Stimulated activated CD8-positive, alpha-beta memory T cell treated with anti-CD3 and anti-CD28 coated beads, Interleukin-15, amount 100 ng/mL, for 1 hour (primary cell): ENCODE measurements around the gene ATP1B1.
"Not testable (repeated sequence)": the region's sequence is repeated elsewhere in the genome, so short reads cannot be mapped to it uniquely, and the experiment has no call there.

Experiments used
- DNase-seq: peaks from one replicate; pipeline ENCODE4 v3.0.0-alpha.2; 2020; ENCODE audit warnings: low read depth

The ATP1B1 gene

GRCh38 chr1:169117014-169117413, 10.5 kb downstream of the ATP1B1 start:
- DNase-seq, result no peak

DNA sequence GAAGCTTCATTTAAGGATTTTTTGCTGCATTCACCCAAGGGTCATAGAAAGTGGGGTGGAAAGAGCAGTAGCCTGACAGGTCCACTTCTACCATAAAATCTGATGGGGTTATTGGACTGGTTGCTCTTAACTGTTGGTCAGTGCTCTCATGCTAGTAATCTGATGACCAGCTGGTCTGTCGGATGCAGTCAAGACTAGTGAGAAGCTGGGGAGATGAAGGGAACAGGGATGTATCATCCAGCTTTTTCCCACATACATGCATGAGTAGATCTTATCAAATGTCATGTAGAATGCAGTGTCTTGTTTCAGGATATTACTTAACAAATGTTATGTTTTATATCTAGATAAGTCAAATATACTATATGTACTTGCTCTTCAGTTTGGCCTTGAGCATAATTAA, 11.1 kb downstream of the ATP1B1 start:
- no peak for DNase-seq

- DNase-seq, result no peak
These were observed 11.7 kb downstream of the ATP1B1 start for GRCh38 chr1:169118227-169118626.

- no peak for DNase-seq
These were observed 12.9 kb downstream of the ATP1B1 start for GRCh38 chr1:169119405-169119804.

DNA sequence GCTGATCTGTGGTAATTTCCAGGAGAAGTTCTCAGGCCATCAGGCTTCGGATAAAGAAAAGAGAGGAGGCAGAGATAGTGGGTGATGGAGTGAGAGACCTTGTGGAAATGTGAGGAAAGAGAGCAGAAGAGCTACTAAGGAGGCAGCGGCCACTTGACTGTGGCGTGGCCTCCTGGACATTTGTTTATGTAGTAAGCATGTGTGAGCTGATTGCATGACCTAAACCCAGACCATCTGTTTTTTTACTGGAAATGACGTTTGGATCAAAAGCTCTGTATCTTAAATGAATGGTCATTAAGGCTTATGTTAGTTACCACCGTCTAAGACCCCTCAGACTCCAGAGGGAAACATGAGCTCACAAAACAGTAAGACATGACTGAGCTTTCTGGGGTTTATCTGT, 13.6 kb downstream of the ATP1B1 start:
- no peak for DNase-seq

DNA sequence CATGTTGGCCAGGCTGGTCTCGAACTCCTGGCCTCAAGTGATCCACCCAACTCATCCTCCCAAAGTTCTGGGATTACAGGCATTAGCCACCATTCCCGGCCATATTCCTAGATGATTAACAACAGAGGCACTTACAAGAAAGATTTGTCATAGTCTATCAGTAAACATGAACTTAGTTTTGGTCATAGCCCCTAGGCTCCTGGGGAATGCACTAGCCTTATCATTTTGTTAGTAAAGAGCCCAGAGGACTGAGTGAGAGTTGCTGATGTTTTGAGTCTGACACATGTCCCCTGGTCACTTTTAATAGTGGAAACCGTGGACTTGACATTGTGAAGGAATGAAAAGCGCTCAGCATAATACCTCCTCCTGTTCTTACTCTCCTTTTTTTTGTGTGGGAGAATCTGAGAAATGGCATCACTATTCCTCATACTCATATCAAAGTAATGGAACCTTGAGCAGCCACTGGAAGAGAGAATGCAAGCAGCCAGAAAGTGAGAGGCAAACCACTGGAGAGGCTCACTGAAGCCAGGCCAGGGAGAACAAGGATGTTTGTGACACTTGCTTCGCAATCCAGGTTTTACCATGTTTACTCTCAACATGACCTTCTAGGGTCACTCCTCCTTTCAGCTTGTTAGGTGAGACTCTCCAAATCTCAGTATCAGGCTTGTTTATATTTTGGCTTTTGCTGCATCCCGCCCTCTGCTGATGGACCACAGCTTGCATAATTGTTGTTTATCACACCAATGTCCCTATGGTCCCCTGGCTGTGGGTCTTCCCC, 14.8 kb downstream of the ATP1B1 start:
- DNase-seq, result no peak

DNA sequence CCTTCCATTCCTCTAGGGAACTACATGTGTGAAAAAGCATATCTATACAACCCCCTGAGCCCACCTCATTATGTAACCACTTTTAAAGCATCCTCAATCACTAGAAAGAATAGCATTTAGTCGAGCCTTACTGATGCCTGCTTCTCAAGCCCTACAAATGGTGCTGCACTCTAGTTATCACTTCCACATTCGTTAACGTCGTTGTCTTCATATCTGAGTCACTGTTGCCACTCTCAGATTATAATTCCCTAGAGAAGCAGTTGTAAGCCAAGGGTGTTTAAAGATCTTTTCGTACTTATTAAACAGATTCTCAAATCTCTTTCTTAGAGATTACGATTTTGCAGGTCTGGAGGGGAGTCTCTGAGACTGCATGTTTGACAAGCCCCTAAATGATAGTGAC, 16.5 kb downstream of the ATP1B1 start:
- no peak for DNase-seq

- no peak for DNase-seq
These were observed 18.0 kb downstream of the ATP1B1 start for GRCh38 chr1:169124459-169124858.

GRCh38 chr1:169125597-169125996, 19.1 kb downstream of the ATP1B1 start:
- not testable (repeated sequence) for DNase-seq

DNA sequence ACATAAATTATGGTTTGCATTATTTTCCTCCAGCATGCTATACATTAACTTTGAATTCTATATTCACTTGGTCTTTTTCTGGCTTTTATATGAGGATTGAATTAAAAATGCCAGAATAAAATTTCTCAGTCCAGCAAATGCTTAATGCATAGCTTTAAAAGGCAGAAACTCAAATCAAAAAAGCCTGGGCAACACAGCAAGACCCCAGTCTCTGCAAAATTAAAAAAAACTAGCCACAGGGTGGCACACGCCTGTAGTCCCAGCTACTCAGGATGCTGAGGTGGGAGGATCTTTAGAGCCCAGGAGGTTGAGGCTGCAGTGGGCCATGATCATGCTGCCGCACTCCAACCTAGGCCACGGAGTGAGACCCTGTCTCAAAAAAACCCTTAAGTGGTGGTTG, 19.8 kb downstream of the ATP1B1 start:
- no peak for DNase-seq

GRCh38 chr1:169127305-169127704, 20.8 kb downstream of the ATP1B1 start:
- DNase-seq, result no peak

GRCh38 chr1:169128562-169128961, 22.1 kb downstream of the ATP1B1 start:
- no peak for DNase-seq

GRCh38 chr1:169129109-169129784, 22.8 kb downstream of the ATP1B1 start:
- no peak for DNase-seq

DNA sequence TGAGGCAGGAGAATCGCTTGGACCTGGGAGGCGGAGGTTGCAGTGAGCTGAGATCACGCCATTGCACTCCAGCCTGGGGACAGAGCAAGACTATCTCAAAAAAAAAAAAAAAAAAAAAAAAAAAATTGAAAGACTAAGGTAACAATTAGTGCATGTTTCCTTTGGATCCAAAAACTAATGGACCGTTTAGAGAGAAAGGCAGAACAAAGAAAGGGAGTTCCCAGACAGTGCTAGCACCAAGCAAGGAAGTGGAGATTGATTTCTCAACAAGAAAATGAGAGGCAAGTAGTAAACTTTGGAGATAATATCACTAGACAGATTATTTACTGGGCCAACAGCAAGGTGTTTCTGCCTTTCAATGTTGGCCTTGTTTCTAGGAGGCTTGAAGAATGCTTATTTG, 24.2 kb downstream of the ATP1B1 start:
- no peak for DNase-seq

DNA sequence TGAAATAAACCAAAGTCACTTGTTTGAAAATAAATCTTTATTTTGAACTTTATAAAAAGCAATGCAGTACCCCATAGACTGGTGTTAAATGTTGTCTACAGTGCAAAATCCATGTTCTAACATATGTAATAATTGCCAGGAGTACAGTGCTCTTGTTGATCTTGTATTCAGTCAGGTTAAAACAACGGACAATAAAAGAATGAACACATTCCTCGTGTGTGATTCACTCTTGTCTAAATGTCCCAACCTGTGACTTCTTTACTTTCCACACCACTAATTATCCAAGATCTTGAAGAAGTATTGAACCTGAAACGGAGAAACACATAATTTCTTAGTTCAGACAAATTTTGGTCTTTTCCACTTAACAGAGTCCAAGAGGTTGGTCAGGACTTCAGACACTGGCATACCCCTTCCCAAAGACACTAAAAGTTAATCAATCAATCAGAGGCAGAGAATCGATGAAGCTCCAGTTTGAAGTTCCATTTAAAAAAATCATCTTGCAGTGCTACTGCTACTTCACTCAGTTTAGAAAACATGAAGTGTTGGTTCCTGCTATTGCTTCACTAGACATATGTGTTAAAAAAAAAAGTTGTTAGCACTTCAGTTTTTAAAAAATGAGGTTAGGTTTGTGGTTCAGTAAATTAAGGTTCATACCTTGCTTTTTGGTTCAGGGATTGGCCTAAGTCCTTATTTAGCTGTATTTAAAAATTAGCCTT, 26.2 kb downstream of the ATP1B1 start:
- DNase-seq, result no peak

DNA sequence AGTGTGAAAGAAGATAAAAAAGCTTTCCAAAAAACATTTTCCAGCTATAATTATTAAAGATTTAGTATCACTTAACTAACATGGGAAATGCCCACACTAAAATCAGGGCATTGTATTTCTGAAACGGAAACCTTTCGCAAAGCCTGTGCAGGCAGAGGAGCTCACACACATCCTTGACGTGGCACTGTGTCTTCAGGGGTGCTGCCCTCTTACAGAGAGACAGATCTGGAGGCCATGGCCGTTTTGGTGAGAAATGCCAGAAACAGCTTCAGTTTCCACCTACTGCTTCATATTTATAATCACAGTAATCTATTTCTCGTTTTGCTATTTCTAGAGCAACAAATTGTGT, 26.7 kb downstream of the ATP1B1 start:
- no peak for DNase-seq

GRCh38 chr1:169133801-169134502, 27.5 kb downstream of the ATP1B1 start:
- no peak for DNase-seq

DNA sequence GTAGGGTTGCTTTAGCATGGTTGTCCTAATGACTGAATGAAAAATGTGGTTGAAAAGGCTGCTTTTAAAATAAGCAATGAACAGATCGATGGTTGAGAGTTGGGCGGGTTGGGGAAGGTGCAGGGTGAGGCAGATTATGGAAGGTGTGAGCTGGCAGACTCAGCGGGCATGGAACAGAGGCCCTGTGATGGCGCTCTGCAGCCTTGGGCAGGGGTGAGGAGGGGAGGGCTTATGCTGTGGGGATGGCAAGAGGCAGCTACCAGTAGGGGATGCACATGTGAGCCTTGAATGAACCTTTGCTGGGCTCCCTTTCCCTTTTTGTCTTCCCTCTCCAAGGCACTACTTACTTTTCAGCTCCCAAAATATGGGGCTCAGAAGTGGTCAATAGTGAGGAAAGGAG, 30.9 kb downstream of the ATP1B1 start:
- no peak for DNase-seq

GRCh38 chr1:169138866-169139670, 32.6 kb downstream of the ATP1B1 start:
- DNase-seq, result no peak

DNA sequence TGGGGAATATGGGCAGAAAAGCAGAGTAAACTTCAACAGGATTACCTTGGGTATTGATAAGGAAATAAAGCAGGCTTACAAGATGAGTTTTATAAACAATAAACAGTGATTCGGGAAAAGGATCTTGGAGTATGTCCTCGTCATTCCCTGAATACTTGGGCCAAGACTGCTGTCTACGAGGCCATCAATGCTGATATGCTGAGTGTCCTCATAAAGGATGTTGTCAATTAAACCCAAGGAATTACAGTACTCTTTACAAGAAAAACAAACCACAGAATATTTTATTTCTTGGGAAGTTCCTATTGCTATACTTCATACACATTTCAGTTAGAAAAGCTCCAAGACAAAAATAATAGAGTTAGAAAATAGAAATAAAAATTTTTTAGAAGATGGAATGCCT, 34.9 kb downstream of the ATP1B1 start:
- DNase-seq, result no peak

GRCh38 chr1:169142129-169142528, 35.6 kb downstream of the ATP1B1 start:
- DNase-seq, result no peak

DNA sequence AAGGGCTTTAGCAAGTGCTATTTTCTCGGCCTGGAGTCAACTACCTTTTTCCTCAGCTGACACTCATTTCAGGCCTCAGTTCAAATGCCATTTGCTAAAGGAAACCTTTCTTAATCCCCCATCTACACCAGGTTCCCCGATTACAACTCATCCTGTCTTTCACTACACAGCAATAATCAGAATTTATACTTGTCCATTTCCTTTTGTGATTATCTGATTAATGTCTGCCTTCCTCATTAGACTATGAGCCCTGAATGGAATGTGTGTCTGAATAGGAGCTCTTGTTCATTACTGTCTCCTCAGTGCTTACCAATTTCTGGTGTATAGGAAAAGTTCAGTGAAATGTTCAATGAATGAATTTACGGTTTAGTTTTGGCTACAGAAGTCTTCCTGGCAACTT, 36.9 kb downstream of the ATP1B1 start:
- DNase-seq, result no peak
